ENCODE data around the gene GRIN3B. TPM values are rescaled to one million over a fixed set of nuclear protein-coding genes. Genes with fewer than 3 reads are reported as not detected.

The GRIN3B gene
- total and polyA plus RNA-seq, 9 of the 15 experiments (the other 6 are each of a cell fraction or from before 2014, with no cell fraction given) = 0.06 to 0.95 (median 0.19) TPM; not detected in 6

DNA sequence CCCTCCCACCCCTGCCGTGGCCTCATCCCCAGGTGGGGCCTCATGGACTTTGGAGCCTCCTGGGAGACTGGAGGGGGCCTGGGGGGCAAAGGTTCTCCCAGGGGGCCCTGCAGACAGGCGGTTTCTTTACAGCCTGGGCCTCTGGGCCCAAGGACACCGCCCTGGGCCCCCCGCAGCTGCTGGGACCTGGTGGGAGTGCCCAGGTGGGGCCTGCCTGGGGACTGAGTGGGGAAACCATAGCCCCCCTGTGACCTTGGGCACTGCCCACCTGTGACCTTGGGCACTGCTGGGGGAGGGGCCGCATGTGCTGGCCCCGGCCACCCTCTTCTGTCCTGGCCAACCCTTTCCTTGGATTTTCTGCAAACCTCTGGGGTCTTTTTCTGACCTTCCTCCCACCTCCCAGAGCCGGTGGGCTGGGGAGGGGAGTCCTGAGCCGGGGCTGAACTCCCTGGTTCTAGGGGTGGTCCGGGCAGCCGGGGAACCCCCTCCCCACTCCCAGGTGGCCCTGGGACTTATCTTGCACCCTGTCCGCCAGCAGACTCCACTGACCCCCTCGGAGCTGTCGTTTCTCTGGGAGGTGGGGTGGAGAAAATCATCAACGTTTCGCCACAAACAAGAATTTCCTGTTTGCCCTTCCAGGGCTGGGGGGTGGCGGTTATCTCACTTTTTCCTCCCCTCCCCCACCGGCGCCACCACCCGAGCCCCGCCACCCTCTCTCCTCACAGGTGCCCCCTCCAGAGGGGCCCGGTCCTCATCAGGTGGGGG is 47.4 kb upstream of the GRIN3B start (continued):
- TF ChIP-seq, protein P1, sequence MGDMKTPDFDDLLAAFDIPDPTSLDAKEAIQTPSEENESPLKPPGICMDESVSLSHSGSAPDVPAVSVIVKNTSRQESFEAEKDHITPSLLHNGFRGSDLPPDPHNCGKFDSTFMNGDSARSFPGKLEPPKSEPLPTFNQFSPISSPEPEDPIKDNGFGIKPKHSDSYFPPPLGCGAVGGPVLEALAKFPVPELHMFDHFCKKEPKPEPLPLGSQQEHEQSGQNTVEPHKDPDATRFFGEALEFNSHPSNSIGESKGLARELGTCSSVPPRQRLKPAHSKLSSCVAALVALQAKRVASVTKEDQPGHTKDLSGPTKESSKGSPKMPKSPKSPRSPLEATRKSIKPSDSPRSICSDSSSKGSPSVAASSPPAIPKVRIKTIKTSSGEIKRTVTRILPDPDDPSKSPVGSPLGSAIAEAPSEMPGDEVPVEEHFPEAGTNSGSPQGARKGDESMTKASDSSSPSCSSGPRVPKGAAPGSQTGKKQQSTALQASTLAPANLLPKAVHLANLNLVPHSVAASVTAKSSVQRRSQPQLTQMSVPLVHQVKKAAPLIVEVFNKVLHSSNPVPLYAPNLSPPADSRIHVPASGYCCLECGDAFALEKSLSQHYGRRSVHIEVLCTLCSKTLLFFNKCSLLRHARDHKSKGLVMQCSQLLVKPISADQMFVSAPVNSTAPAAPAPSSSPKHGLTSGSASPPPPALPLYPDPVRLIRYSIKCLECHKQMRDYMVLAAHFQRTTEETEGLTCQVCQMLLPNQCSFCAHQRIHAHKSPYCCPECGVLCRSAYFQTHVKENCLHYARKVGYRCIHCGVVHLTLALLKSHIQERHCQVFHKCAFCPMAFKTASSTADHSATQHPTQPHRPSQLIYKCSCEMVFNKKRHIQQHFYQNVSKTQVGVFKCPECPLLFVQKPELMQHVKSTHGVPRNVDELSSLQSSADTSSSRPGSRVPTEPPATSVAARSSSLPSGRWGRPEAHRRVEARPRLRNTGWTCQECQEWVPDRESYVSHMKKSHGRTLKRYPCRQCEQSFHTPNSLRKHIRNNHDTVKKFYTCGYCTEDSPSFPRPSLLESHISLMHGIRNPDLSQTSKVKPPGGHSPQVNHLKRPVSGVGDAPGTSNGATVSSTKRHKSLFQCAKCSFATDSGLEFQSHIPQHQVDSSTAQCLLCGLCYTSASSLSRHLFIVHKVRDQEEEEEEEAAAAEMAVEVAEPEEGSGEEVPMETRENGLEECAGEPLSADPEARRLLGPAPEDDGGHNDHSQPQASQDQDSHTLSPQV (IDR thresholded peaks at IDR 0.05) = peak; percentile 57; the same call in 1 of the 2 replicates
- TF ChIP-seq DPF2 (IDR thresholded peaks at IDR 0.05) (peak; percentile 45), SMAD4 (CRISPR knock-in tag; conservative IDR thresholded peaks at IDR 0.05) (peak; percentile 57; the same call in 1 of the 2 replicates), POLR2H (tag; IDR thresholded peaks at IDR 0.05; ENCODE audit: low read depth) (no peak), NR4A1 (CRISPR knock-in tag; IDR thresholded peaks at IDR 0.05) (0 out of 2 replicates have a peak, but pooled peaks have one; percentile 74), NR4A1 (tag; IDR thresholded peaks at IDR 0.05) (no peak), CEBPB (tag; IDR thresholded peaks at IDR 0.05) (no peak), SP1 (CRISPR knock-in tag; IDR thresholded peaks at IDR 0.05) (0 out of 2 replicates have a peak, but pooled peaks have one; percentile 46), NFRKB (IDR thresholded peaks at IDR 0.05; ENCODE audit: low read depth) (peak; percentile 52; the same call in 1 of the 2 replicates), ZFX (CRISPR knock-in tag; IDR thresholded peaks at IDR 0.05) (peak; percentile 33; the same call in 1 of the 2 replicates), BRD4 (IDR thresholded peaks at IDR 0.05) (peak; percentile 78; the same call in 1 of the 2 replicates), RBFOX2 (IDR thresholded peaks at IDR 0.05; ENCODE audit: low read depth, low read length) (peak; percentile 66), GABPA (tag; conservative IDR thresholded peaks at IDR 0.05; ENCODE audit: low read depth) (0 out of 2 replicates have a peak, but pooled peaks have one; percentile 39), CHD2 (IDR thresholded peaks at IDR 0.05; ENCODE audit: low read depth, low read length) (peak; percentile 18; the same call in 1 of the 2 replicates)
- TF ChIP-seq, protein P2, sequence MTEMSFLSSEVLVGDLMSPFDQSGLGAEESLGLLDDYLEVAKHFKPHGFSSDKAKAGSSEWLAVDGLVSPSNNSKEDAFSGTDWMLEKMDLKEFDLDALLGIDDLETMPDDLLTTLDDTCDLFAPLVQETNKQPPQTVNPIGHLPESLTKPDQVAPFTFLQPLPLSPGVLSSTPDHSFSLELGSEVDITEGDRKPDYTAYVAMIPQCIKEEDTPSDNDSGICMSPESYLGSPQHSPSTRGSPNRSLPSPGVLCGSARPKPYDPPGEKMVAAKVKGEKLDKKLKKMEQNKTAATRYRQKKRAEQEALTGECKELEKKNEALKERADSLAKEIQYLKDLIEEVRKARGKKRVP (CRISPR knock-in tag; IDR thresholded peaks at IDR 0.05) = peak; percentile 4; the same call in 1 of the 2 replicates
- TF ChIP-seq, protein P3, sequence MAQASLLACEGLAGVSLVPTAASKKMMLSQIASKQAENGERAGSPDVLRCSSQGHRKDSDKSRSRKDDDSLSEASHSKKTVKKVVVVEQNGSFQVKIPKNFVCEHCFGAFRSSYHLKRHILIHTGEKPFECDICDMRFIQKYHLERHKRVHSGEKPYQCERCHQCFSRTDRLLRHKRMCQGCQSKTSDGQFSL (CRISPR knock-in tag; IDR thresholded peaks at IDR 0.05) = peak; percentile 73; the same call in 1 of the 2 replicates
- TF ChIP-seq, protein P3 (tag; IDR thresholded peaks at IDR 0.05) = peak in 1 of 2 experiments; percentile 73; a peak in 1 of 4 replicates
- TF ChIP-seq, protein P4, sequence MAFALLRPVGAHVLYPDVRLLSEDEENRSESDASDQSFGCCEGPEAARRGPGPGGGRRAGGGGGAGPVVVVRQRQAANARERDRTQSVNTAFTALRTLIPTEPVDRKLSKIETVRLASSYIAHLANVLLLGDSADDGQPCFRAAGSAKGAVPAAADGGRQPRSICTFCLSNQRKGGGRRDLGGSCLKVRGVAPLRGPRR (CRISPR knock-in tag; IDR thresholded peaks at IDR 0.05) = 0 out of 2 replicates have a peak, but pooled peaks have one; percentile 17

All from K562 (cell line).